NCI-H1105 treated with DMSO at 0.1 percent for 48 hours (cell line): Measurements from ENCODE around the gene YWHAE.
"Not testable (repeated sequence)": the region's sequence is repeated elsewhere in the genome, so short reads cannot be mapped to it uniquely, and the experiment has no call there.

Experiments
- DNase-seq: peaks from one replicate; lab custom pipeline; 2025; lab: John Stamatoyannopoulos, UW

YWHAE gene

GRCh38 chr17:1373707-1374237 is 26.2 kb downstream of the YWHAE start:
- DNase-seq = no peak

GRCh38 chr17:1372618-1373017 is 27.4 kb downstream of the YWHAE start:
- no peak for DNase-seq

- DNase-seq = no peak
These were observed 28.0 kb downstream of the YWHAE start for GRCh38 chr17:1371893-1372590.

- DNase-seq = no peak
These were observed 31.4 kb downstream of the YWHAE start for GRCh38 chr17:1368588-1368987.

GRCh38 chr17:1367351-1367745 is 32.7 kb downstream of the YWHAE start:
- no peak for DNase-seq

- DNase-seq = no peak
These were observed 33.8 kb downstream of the YWHAE start for GRCh38 chr17:1366234-1366633.

- peak; percentile 61 for DNase-seq
These were observed 34.5 kb downstream of the YWHAE start for GRCh38 chr17:1365445-1366039.

- no peak for DNase-seq
These were observed 37.1 kb downstream of the YWHAE start for GRCh38 chr17:1362964-1363363.

GRCh38 chr17:1362065-1362848 is 37.8 kb downstream of the YWHAE start:
- no peak for DNase-seq

- DNase-seq = no peak
These were observed 39.0 kb downstream of the YWHAE start for GRCh38 chr17:1360975-1361374.

GRCh38 chr17:1360315-1360714 is 39.7 kb downstream of the YWHAE start:
- DNase-seq = not testable (repeated sequence)

- no peak for DNase-seq
These were observed 46.0 kb downstream of the YWHAE start for GRCh38 chr17:1354030-1354429.

GRCh38 chr17:1352530-1352929 is 47.5 kb downstream of the YWHAE start:
- not testable (repeated sequence) for DNase-seq

GRCh38 chr17:1351971-1352370 is 48.1 kb downstream of the YWHAE start:
- no peak for DNase-seq

GRCh38 chr17:1351275-1351674 is 48.7 kb downstream of the YWHAE start:
- DNase-seq = no peak

GRCh38 chr17:1347589-1348323 is 52.3 kb downstream of the YWHAE start:
- no peak for DNase-seq

GRCh38 chr17:1344521-1344920 is 55.5 kb downstream of the YWHAE start:
- no peak for DNase-seq

GRCh38 chr17:1343554-1343953 is 56.5 kb downstream of the YWHAE start:
- no peak for DNase-seq

GRCh38 chr17:1340371-1340770 is 59.7 kb downstream of the YWHAE start:
- DNase-seq = no peak

- DNase-seq = no peak
These were observed 68.3 kb downstream of the YWHAE start for GRCh38 chr17:1331708-1332107.

GRCh38 chr17:1329745-1330343 is 70.2 kb downstream of the YWHAE start:
- DNase-seq = no peak

GRCh38 chr17:1328437-1328836 is 71.6 kb downstream of the YWHAE start:
- no peak for DNase-seq
